SH-SY5Y (cell line): Measurements from ENCODE around the gene MRPL10.

Experiments
- GATA2 ChIP-seq: IDR thresholded peaks from 2 replicates; pipeline ENCODE4 v1.6.1; 2011; ENCODE audit warnings: mild to moderate bottlenecking, low read depth, low read length
- GATA3 ChIP-seq: IDR thresholded peaks from 2 replicates; pipeline ENCODE4 v1.6.1; 2011; ENCODE audit warnings: low read depth, mild to moderate bottlenecking, low read length, moderate library complexity

DNA sequence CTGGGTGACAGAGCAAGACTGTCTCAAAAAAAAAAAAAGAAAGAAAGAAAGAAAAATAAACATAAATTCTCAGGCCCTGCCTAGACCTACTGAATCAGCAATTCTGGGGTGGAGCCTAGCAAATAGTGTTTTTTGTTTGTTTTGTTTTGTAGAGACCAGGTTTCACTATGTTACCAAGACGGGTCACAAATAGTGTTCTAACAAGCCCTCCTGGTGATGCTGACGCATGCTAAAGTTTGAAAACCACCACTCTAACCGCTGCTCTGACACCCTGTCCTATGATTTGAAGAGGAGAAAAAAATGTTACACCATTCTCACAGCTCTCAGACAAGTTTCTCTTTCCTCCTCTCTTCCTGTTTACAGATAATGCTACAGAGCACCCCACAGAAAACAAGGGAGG, 1.5 kb downstream of the MRPL10 start:
- TF ChIP-seq GATA2, result no peak
- TF ChIP-seq GATA3, result no peak
